ENCODE data around the gene ELOVL1.

ELOVL1 gene

DNA sequence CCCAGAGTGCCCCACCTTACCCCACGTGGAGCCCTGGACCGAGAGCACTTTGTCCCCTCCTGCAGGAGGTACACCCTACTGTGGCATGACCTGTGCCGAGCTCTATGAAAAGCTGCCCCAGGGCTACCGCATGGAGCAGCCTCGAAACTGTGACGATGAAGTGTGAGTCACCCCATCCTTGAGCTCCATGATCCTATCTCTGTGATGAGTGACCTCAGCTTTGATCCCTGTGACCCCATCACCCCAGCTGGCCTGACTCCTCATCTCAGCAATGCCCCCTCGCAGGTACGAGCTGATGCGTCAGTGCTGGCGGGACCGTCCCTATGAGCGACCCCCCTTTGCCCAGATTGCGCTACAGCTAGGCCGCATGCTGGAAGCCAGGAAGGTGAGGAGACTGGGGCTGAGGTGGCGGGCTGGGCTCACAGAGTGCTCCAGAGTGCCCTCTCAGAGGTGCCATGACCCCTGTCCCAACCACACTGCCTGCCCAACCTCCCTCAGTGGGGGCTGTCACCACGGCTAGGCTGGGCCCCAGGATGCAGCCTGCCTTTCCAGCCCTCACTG is 46.4 kb downstream of the ELOVL1 start:
- Histone ChIP-seq H3K36me3 (ENCODE audit: control insufficient read depth in 1 of 2, insufficient read depth in 2 of 2, low read length in 2 of 2) (no peaks in the 10 kb centered on the region), H3K27ac (ENCODE audit: low read length) (no peak overlapping the region)

GRCh38 chr1:43319766-43320165 is 48.0 kb downstream of the ELOVL1 start:
- Histone ChIP-seq H3K4me1 (ENCODE audit: control insufficient read depth in 1 of 2, insufficient read depth in 2 of 2, low read length in 2 of 2) (no peaks in the 10 kb centered on the region), H3K9me3 (ENCODE audit: control insufficient read depth in 1 of 2, low read length in 2 of 2) (no peaks in the 10 kb centered on the region), H3K27ac (ENCODE audit: low read length) (no peak overlapping the region), H3K36me3 (ENCODE audit: control insufficient read depth in 1 of 2, insufficient read depth in 2 of 2, low read length in 2 of 2) (no peaks in the 10 kb centered on the region), H3K27me3 (ENCODE audit: low read depth, low read length) (no peaks in the 10 kb centered on the region), H3K4me3 (ENCODE audit: low read depth in 1 of 2, low read length in 2 of 2) (no peak overlapping the region)

More for the DNA sequence above, 46.4 kb downstream of the ELOVL1 start:
- Histone ChIP-seq H3K4me3 (ENCODE audit: low read depth in 1 of 2, low read length in 2 of 2) (no peak overlapping the region), H3K27me3 (ENCODE audit: low read depth, low read length) (no peaks in the 10 kb centered on the region), H3K9me3 (ENCODE audit: control insufficient read depth in 1 of 2, low read length in 2 of 2) (peaks cover 0 to 4% of the 10 kb centered on the region in 2 donors), H3K4me1 (ENCODE audit: control insufficient read depth in 1 of 2, insufficient read depth in 2 of 2, low read length in 2 of 2) (no peaks in the 10 kb centered on the region)

GRCh38 chr1:43319288-43319687 is 48.5 kb downstream of the ELOVL1 start:
- H3K27me3 ChIP-seq (ENCODE audit: low read depth, low read length): no peaks in the 10 kb centered on the region
- H3K27ac ChIP-seq (ENCODE audit: low read length): no peak overlapping the region
- H3K4me1 ChIP-seq (ENCODE audit: control insufficient read depth in 1 of 2, insufficient read depth in 2 of 2, low read length in 2 of 2): no peaks in the 10 kb centered on the region
- H3K9me3 ChIP-seq (ENCODE audit: control insufficient read depth in 1 of 2, low read length in 2 of 2): no peaks in the 10 kb centered on the region
- H3K4me3 ChIP-seq (ENCODE audit: low read depth in 1 of 2, low read length in 2 of 2): no peak overlapping the region
- no peaks in the 10 kb centered on the region for H3K36me3 ChIP-seq (ENCODE audit: control insufficient read depth in 1 of 2, insufficient read depth in 2 of 2, low read length in 2 of 2)

DNA sequence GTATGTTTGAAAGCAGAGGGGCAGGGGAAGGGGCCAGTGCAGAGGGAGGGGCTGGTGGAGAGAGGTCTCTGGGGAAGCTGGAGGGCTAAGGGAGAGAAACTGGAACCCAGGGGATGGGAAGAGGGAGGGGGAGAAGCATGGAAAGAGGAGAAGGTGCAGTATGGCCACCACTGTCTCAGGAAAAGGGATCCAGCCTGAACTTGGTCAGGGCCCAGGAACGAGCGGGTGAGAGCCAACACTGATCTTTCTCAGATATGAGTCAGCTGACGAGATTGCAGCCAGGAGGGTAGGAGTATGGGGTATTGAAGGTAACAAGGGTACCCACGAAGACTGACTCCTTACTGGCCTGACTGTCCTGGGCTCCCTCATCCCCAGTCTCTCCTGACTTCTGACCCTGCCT is 49.0 kb downstream of the ELOVL1 start:
- no peaks in the 10 kb centered on the region for H3K9me3 ChIP-seq (ENCODE audit: control insufficient read depth in 1 of 2, low read length in 2 of 2)
- no peaks in the 10 kb centered on the region for H3K4me1 ChIP-seq (ENCODE audit: control insufficient read depth in 1 of 2, insufficient read depth in 2 of 2, low read length in 2 of 2)
- no peaks in the 10 kb centered on the region for H3K27me3 ChIP-seq (ENCODE audit: low read depth, low read length)
- no peak overlapping the region for H3K27ac ChIP-seq (ENCODE audit: low read length)
- H3K4me3 ChIP-seq (ENCODE audit: low read depth in 1 of 2, low read length in 2 of 2): no peak overlapping the region
- H3K36me3 ChIP-seq (ENCODE audit: control insufficient read depth in 1 of 2, insufficient read depth in 2 of 2, low read length in 2 of 2): no peaks in the 10 kb centered on the region

GRCh38 chr1:43317817-43318471 is 49.9 kb downstream of the ELOVL1 start:
- Histone ChIP-seq H3K9me3 (ENCODE audit: control insufficient read depth in 1 of 2, low read length in 2 of 2) (no peaks in the 10 kb centered on the region), H3K36me3 (ENCODE audit: control insufficient read depth in 1 of 2, insufficient read depth in 2 of 2, low read length in 2 of 2) (no peaks in the 10 kb centered on the region), H3K4me1 (ENCODE audit: control insufficient read depth in 1 of 2, insufficient read depth in 2 of 2, low read length in 2 of 2) (no peaks in the 10 kb centered on the region), H3K27me3 (ENCODE audit: low read depth, low read length) (no peaks in the 10 kb centered on the region), H3K27ac (ENCODE audit: low read length) (no peak overlapping the region), H3K4me3 (ENCODE audit: low read depth in 1 of 2, low read length in 2 of 2) (no peak overlapping the region)

DNA sequence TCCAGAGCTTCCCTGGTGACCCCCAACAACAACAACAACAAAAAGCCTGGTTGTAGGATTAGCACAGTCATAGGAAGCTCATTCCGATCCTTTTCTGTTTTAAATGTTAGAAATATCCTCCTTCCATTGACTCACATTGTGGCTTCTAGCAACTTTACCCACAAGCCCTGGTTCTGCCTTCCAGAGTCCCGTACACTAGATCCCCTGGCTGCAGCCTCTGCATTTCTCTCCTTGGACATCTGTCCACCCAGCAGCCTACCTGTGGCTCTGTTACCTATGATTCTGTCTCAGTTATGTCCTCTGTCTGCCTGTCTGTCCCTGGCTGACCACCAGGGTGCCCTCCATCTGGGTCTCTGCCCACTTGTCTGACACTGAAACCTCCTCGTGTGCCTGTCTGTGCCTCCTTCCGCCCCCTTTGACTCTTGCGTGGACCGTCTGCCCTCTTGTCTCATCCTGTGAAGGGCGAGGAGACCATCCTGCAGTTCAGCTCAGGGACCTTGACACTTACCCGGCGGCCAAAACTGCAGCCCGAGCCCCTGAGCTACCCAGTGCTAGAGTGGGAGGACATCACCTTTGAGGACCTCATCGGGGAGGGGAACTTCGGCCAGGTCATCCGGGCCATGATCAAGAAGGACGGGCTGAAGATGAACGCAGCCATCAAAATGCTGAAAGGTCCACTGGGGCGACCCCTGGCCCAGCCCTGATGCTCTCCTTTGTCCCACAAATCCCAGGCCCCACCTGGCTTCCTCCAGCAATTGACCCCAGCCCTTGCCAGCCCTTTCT is 50.9 kb downstream of the ELOVL1 start:
- H3K4me1 ChIP-seq (ENCODE audit: control insufficient read depth in 1 of 2, insufficient read depth in 2 of 2, low read length in 2 of 2): no peaks in the 10 kb centered on the region
- H3K9me3 ChIP-seq (ENCODE audit: control insufficient read depth in 1 of 2, low read length in 2 of 2): no peaks in the 10 kb centered on the region
- no peaks in the 10 kb centered on the region for H3K36me3 ChIP-seq (ENCODE audit: control insufficient read depth in 1 of 2, insufficient read depth in 2 of 2, low read length in 2 of 2)
- H3K4me3 ChIP-seq (ENCODE audit: low read depth in 1 of 2, low read length in 2 of 2): no peak overlapping the region
- H3K27ac ChIP-seq (ENCODE audit: low read length): no peak overlapping the region
- H3K27me3 ChIP-seq (ENCODE audit: low read depth, low read length): no peaks in the 10 kb centered on the region

DNA sequence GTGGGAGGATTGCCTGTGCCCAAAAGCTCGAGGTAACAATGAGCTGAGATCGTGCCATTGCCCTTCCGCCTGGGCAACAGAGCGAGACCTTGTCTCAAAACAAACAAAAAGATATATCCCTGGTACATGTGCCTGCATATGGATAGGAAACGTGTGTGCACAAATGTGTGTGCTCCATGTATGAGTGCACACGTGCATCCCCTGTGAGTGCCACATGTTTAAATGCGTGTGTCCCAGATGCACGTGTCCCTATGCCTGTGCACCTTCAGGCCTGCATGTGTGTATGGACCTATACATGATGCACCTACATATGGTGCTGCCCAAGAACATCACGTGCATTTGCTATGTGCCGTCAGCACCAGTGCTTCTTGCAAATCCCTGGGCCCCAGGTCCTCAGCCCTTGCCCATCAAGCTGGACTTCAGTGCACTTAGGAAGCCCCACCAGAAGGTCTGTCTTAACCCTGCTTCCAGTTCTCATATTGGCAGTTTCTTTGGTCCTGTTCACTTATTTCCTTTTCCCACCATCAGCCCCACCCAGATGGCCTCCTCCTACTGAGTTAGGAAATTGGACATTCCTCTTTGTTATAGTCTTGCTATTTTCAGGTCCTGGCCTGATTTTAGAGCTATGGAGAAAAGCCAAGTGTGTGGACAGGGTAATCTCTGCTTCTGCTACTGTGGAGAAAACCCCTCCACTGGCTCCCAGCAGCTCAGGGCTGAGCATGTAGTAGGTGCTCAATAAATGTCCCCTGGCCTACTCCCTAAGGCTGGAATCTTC is 51.7 kb downstream of the ELOVL1 start:
- Histone ChIP-seq H3K27ac (ENCODE audit: low read length) (no peak overlapping the region), H3K4me1 (ENCODE audit: control insufficient read depth in 1 of 2, insufficient read depth in 2 of 2, low read length in 2 of 2) (no peaks in the 10 kb centered on the region), H3K36me3 (ENCODE audit: control insufficient read depth in 1 of 2, insufficient read depth in 2 of 2, low read length in 2 of 2) (no peaks in the 10 kb centered on the region), H3K27me3 (ENCODE audit: low read depth, low read length) (no peaks in the 10 kb centered on the region), H3K9me3 (ENCODE audit: control insufficient read depth in 1 of 2, low read length in 2 of 2) (no peaks in the 10 kb centered on the region), H3K4me3 (ENCODE audit: low read depth in 1 of 2, low read length in 2 of 2) (no peak overlapping the region)

GRCh38 chr1:43315481-43315880 is 52.3 kb downstream of the ELOVL1 start:
- H3K36me3 ChIP-seq (ENCODE audit: control insufficient read depth in 1 of 2, insufficient read depth in 2 of 2, low read length in 2 of 2): no peaks in the 10 kb centered on the region
- no peaks in the 10 kb centered on the region for H3K9me3 ChIP-seq (ENCODE audit: control insufficient read depth in 1 of 2, low read length in 2 of 2)
- H3K4me1 ChIP-seq (ENCODE audit: control insufficient read depth in 1 of 2, insufficient read depth in 2 of 2, low read length in 2 of 2): no peaks in the 10 kb centered on the region
- H3K4me3 ChIP-seq (ENCODE audit: low read depth in 1 of 2, low read length in 2 of 2): no peak overlapping the region
- no peaks in the 10 kb centered on the region for H3K27me3 ChIP-seq (ENCODE audit: low read depth, low read length)
- H3K27ac ChIP-seq (ENCODE audit: low read length): no peak overlapping the region

DNA sequence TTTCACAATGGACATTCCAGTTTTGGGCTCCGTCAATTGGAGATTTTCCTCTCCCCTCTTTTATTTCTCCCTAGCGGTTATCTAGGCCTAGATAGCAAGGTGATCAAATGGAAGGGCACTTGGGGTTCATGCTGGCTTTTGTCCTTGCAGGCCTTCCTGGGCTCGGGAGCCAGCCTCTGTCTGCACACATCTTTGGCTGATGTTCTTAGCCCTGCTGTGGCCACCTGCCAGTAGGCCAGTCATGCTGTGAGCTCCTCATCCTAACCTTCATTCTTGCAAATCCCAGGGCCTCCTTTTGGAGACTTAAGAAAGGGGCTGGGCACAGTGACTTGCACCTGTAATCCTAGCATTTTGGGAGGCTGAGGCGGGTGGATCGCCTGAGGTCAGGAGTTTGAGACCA is 53.6 kb downstream of the ELOVL1 start:
- H3K27ac ChIP-seq (ENCODE audit: low read length): no peak overlapping the region
- no peaks in the 10 kb centered on the region for H3K27me3 ChIP-seq (ENCODE audit: low read depth, low read length)
- no peaks in the 10 kb centered on the region for H3K36me3 ChIP-seq (ENCODE audit: control insufficient read depth in 1 of 2, insufficient read depth in 2 of 2, low read length in 2 of 2)
- no peaks in the 10 kb centered on the region for H3K4me1 ChIP-seq (ENCODE audit: control insufficient read depth in 1 of 2, insufficient read depth in 2 of 2, low read length in 2 of 2)
- no peaks in the 10 kb centered on the region for H3K9me3 ChIP-seq (ENCODE audit: control insufficient read depth in 1 of 2, low read length in 2 of 2)
- H3K4me3 ChIP-seq (ENCODE audit: low read depth in 1 of 2, low read length in 2 of 2): no peak overlapping the region

- Histone ChIP-seq H3K9me3 (ENCODE audit: control insufficient read depth in 1 of 2, low read length in 2 of 2) (no peaks in the 10 kb centered on the region), H3K4me3 (ENCODE audit: low read depth in 1 of 2, low read length in 2 of 2) (no peak overlapping the region), H3K36me3 (ENCODE audit: control insufficient read depth in 1 of 2, insufficient read depth in 2 of 2, low read length in 2 of 2) (no peaks in the 10 kb centered on the region), H3K27me3 (ENCODE audit: low read depth, low read length) (no peaks in the 10 kb centered on the region), H3K27ac (ENCODE audit: low read length) (no peak overlapping the region), H3K4me1 (ENCODE audit: control insufficient read depth in 1 of 2, insufficient read depth in 2 of 2, low read length in 2 of 2) (no peaks in the 10 kb centered on the region)
These were observed 54.0 kb downstream of the ELOVL1 start for GRCh38 chr1:43313771-43314170.

Measured in muscle layer of duodenum (tissue), 2 donors.